Sigmoid colon (tissue), 7 donors: Measurements from ENCODE around the gene GALNT7. TPM values are rescaled to one million over a fixed set of nuclear protein-coding genes. Genes with fewer than 3 reads are reported as not detected.

Source experiments
- DNase-seq: peaks from one replicate; pipeline ENCODE4 v3.0.0-alpha.2; 2019
- H3K27ac ChIP-seq, 4 donors: fragments of 200-600 bp; sonication (generic); one replicate each; pipeline ENCODE4 v1.5.1; 2016 to 2019; ENCODE audit warnings: mild to moderate bottlenecking in 1 of 4
- H3K27me3 ChIP-seq, 3 donors: fragments of 200-600 bp; sonication (generic); one replicate each; pipeline ENCODE4 v1.5.1; 2019; ENCODE audit warnings: mild to moderate bottlenecking in 1 of 3
- H3K36me3 ChIP-seq, 4 donors: fragments of 200-600 bp; sonication (generic); one replicate each; pipeline ENCODE4 v1.5.1; 2016 to 2019
- H3K4me1 ChIP-seq, 4 donors: fragments of 200-600 bp; sonication (generic); one replicate each; pipeline ENCODE4 v1.5.1; 2017 to 2019
- H3K4me3 ChIP-seq, 4 donors: fragments of 200-600 bp; sonication (generic); one replicate each; pipeline ENCODE4 v1.5.1; 2017 to 2019; ENCODE audit warnings: mild to moderate bottlenecking in 2 of 4, moderate library complexity in 1 of 4
- H3K9me3 ChIP-seq, 4 donors: fragments of 200-600 bp in 3 of 4; sonication (generic) in 3 of 4; one replicate each; pipeline versions ENCODE4 v1.5.1 to v1.6.1; 2013 to 2019
- EP300 ChIP-seq, 4 donors: sonication (generic); formaldehyde crosslinking; IDR thresholded peaks; one replicate each; pipeline ENCODE4 v1.6.1; 2017; ENCODE audit warnings: antibody characterized with exemption in 4 of 4
- POLR2A ChIP-seq, 2 donors: fragments of 450-650 bp; IDR thresholded peaks; one replicate each; pipeline ENCODE4 v1.6.1; 2016; ENCODE audit warnings: antibody characterized with exemption in 2 of 2, mild to moderate bottlenecking in 2 of 2, moderate library complexity in 2 of 2
- POLR2AphosphoS5 ChIP-seq, 4 donors: sonication (generic); formaldehyde crosslinking; IDR thresholded peaks; one replicate each; pipeline ENCODE4 v1.6.1; 2017; ENCODE audit warnings: antibody characterized with exemption in 4 of 4
- WGBS, 2 donors: extraction: QIAGEN DNeasy Blood & Tissue Kit; methylation state at CpG; one replicate each; pipeline ENCODE4 v1.1.7; 2013; 5-methylcytosine and 5-hydroxymethylcytosine counted together
- intact Hi-C: fragments of 100-400 bp; cut with DNase I; formaldehyde crosslinking; loops from one replicate; pipeline ENCODE4 v1.15.1; 2023
- polyA plus RNA-seq, 3 donors: library from polyadenylated mRNA; stranded (reverse); fragments of 200-250 nt; gene quantifications; one replicate each; pipeline ENCODE4 v1.2.3, GENCODE V29; 2013
- total RNA-seq, 4 donors: library from RNA; depleted of rRNA; stranded (reverse); fragments of >200 nt; gene quantifications; one replicate each; pipeline ENCODE4 v1.1.0, GENCODE V29; 2016
- TF ChIP-seq, protein P1 (sequence below), 4 experiments: fragments of 450-650 bp in 3 of 4; fragments of 200-600 bp in 1 of 4; IDR thresholded peaks; one replicate each; pipeline ENCODE4 v1.5.1; 2016 to 2019; ENCODE audit warnings: antibody characterized with exemption in 4 of 4, mild to moderate bottlenecking in 3 of 4, moderate library complexity in 2 of 4
- donor health status: healthy with polysubstance abuse.
- donor health status: Bipolar disorder and iron deficiency.
- donor health status: healthy.

Gene GALNT7
- total and polyA plus RNA-seq, 7 donors: 13.2 to 22.7 (median 16.8) TPM

DNA sequence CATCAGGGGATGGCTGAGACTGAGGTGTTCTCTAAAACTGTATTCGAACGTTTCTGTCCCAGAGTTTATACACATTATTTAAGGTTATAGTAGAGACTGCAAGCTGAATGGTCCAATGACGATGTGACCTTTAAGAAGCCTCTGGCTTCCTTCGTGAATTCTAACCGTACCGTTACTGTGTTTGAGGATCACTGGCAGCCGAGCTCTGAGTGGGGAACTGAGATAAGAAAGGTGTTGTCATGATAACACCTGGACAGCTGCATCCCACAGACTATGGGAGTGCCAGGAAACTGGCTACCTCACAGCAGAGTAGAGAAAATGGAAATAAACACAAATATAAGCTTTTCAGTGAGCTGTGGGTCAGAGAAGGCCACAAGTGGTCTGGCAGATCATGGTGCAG, 106.5 kb downstream of the GALNT7 start:
- DNase-seq: no peak
- Histone ChIP-seq H3K4me3 (no peak overlapping the region), H3K9me3 (no peaks in the 10 kb centered on the region), H3K36me3 (no peaks in the 10 kb centered on the region), H3K27ac (no peak overlapping the region), H3K4me1 (peaks cover 0 to 23% (median 12%) of the 10 kb centered on the region in 4 donors), H3K27me3 (no peaks in the 10 kb centered on the region)
- 95 to 96% methylated on average over 7 of the region's 7 CpGs for WGBS, 2 donors
- TF ChIP-seq POLR2A (IDR thresholded peaks at IDR 0.05) (no peak), POLR2AphosphoS5 (IDR thresholded peaks at IDR 0.05) (no peak), EP300 (IDR thresholded peaks at IDR 0.05) (no peak)
- TF ChIP-seq, protein P1, sequence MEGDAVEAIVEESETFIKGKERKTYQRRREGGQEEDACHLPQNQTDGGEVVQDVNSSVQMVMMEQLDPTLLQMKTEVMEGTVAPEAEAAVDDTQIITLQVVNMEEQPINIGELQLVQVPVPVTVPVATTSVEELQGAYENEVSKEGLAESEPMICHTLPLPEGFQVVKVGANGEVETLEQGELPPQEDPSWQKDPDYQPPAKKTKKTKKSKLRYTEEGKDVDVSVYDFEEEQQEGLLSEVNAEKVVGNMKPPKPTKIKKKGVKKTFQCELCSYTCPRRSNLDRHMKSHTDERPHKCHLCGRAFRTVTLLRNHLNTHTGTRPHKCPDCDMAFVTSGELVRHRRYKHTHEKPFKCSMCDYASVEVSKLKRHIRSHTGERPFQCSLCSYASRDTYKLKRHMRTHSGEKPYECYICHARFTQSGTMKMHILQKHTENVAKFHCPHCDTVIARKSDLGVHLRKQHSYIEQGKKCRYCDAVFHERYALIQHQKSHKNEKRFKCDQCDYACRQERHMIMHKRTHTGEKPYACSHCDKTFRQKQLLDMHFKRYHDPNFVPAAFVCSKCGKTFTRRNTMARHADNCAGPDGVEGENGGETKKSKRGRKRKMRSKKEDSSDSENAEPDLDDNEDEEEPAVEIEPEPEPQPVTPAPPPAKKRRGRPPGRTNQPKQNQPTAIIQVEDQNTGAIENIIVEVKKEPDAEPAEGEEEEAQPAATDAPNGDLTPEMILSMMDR (IDR thresholded peaks at IDR 0.05): no peak
- intact Hi-C loops: no loop called here

- WGBS, 2 donors: 91 to 94% methylated on average over 2 of the region's 2 CpGs
Observed at GRCh38 chr4:173277340-173277739, 108.7 kb downstream of the GALNT7 start.

GRCh38 chr4:173280998-173281397, 112.4 kb downstream of the GALNT7 start:
- Histone ChIP-seq H3K27ac (no peak overlapping the region), H3K4me3 (no peak overlapping the region), H3K4me1 (no peaks in the 10 kb centered on the region), H3K9me3 (no peaks in the 10 kb centered on the region), H3K27me3 (no peaks in the 10 kb centered on the region), H3K36me3 (no peaks in the 10 kb centered on the region)
- TF ChIP-seq POLR2A (IDR thresholded peaks at IDR 0.05): no peak
- TF ChIP-seq EP300 (IDR thresholded peaks at IDR 0.05): no peak
- TF ChIP-seq POLR2AphosphoS5 (IDR thresholded peaks at IDR 0.05): no peak
- TF ChIP-seq, protein P1 (IDR thresholded peaks at IDR 0.05): no peak
- DNase-seq: no peak
- intact Hi-C loops: no loop called here
- 93 to 95% methylated on average over 4 of the region's 4 CpGs for WGBS, 2 donors

More at GRCh38 chr4:173277340-173277739, 108.7 kb downstream of the GALNT7 start:
- H3K36me3 ChIP-seq: no peaks in the 10 kb centered on the region
- no peaks in the 10 kb centered on the region for H3K27me3 ChIP-seq
- intact Hi-C loops: no loop called here
- peaks cover 0 to 5% (median 0%) of the 10 kb centered on the region in 4 donors for H3K4me1 ChIP-seq
- H3K4me3 ChIP-seq: no peak overlapping the region
- TF ChIP-seq POLR2AphosphoS5 (IDR thresholded peaks at IDR 0.05) (no peak), POLR2A (IDR thresholded peaks at IDR 0.05) (no peak), EP300 (IDR thresholded peaks at IDR 0.05) (no peak)
- TF ChIP-seq, protein P1 (IDR thresholded peaks at IDR 0.05): no peak
- H3K27ac ChIP-seq: no peak overlapping the region
- no peaks in the 10 kb centered on the region for H3K9me3 ChIP-seq
- no peak for DNase-seq

- WGBS, 2 donors: 79 to 93% methylated on average over 14 of the region's 14 CpGs
- intact Hi-C loops: no loop called here
- no peak overlapping the region for H3K4me3 ChIP-seq
Observed at GRCh38 chr4:173281406-173282255, 113.0 kb downstream of the GALNT7 start.

More at GRCh38 chr4:173281406-173282255, 113.0 kb downstream of the GALNT7 start:
- Histone ChIP-seq H3K27ac (no peak overlapping the region), H3K27me3 (no peaks in the 10 kb centered on the region), H3K9me3 (no peaks in the 10 kb centered on the region), H3K4me1 (no peaks in the 10 kb centered on the region), H3K36me3 (no peaks in the 10 kb centered on the region)
- DNase-seq: no peak
- TF ChIP-seq, protein P1 (IDR thresholded peaks at IDR 0.05): no peak
- TF ChIP-seq POLR2A (IDR thresholded peaks at IDR 0.05) (no peak), POLR2AphosphoS5 (IDR thresholded peaks at IDR 0.05) (no peak), EP300 (IDR thresholded peaks at IDR 0.05) (no peak)
